SK-N-SH treated with all-trans-retinoic acid at 6 μM for 48 hours (cell line): ENCODE results near the gene STXBP3.
A peak's percentile ranks its signal among the peaks of the same experiment; 100 is the strongest.

ENCODE experiments used
- ATAC-seq: fragments of 200-7000 bp; cut with Tn5 transposase; 3 replicates; pipeline ENCODE4 v1.9.1; 2020; ENCODE audit warnings: mild to moderate bottlenecking, moderate library complexity
- ARNTL ChIP-seq: fragments of 450-650 bp; formaldehyde crosslinking; IDR thresholded peaks from 2 replicates; pipeline ENCODE4 v1.5.0; 2020; ENCODE audit warnings: low read depth, mild to moderate bottlenecking, moderate library complexity, borderline replicate concordance
- BACH2 ChIP-seq: fragments of 250-450 bp; sonication (Bioruptor Pico); IDR thresholded peaks from 2 replicates; pipeline ENCODE4 v1.9.0; 2021; ENCODE audit warnings: mild to moderate bottlenecking, borderline replicate concordance
- CSDC2 ChIP-seq: fragments of 250-450 bp; sonication (Bioruptor Pico); IDR thresholded peaks from 2 replicates; pipeline ENCODE4 v1.5.0; 2020; ENCODE audit warnings: mild to moderate bottlenecking, moderate library complexity
- ESRRG ChIP-seq: fragments of 250-450 bp; sonication (Bioruptor Pico); IDR thresholded peaks from 2 replicates; pipeline ENCODE4 v1.6.1; 2021; ENCODE audit warnings: mild to moderate bottlenecking
- GLIS3 ChIP-seq: fragments of 250-450 bp; sonication (Bioruptor Pico); IDR thresholded peaks from 2 replicates; pipeline ENCODE4 v1.5.0; 2020; ENCODE audit warnings: mild to moderate bottlenecking, moderate library complexity
- ISL1 ChIP-seq: fragments of 250-450 bp; sonication (Bioruptor Pico); IDR thresholded peaks from 2 replicates; pipeline ENCODE4 v2.1.2; 2022; ENCODE audit warnings: mild to moderate bottlenecking, moderate library complexity
- OSR1 ChIP-seq: fragments of 250-450 bp; sonication (Bioruptor Pico); IDR thresholded peaks from 2 replicates; pipeline ENCODE4 v1.8.0; 2022; ENCODE audit warnings: moderate library complexity, mild to moderate bottlenecking, inconsistent platforms
- PPARA ChIP-seq: fragments of 250-450 bp; sonication (Bioruptor Pico); IDR thresholded peaks from 2 replicates; pipeline ENCODE4 v1.5.0; 2020; ENCODE audit warnings: mild to moderate bottlenecking, borderline replicate concordance
- SNAI2 ChIP-seq: fragments of 250-450 bp; sonication (Bioruptor Pico); IDR thresholded peaks from 2 replicates; pipeline ENCODE4 v1.5.0; 2020; ENCODE audit warnings: mild to moderate bottlenecking, moderate library complexity
- TCF4 ChIP-seq: fragments of 250-450 bp; sonication (Bioruptor Pico); IDR thresholded peaks from 2 replicates; pipeline ENCODE4 v1.8.0; 2021; ENCODE audit warnings: mild to moderate bottlenecking, moderate library complexity, borderline replicate concordance
- ZC3H10 ChIP-seq: fragments of 250-450 bp; sonication (Bioruptor Pico); IDR thresholded peaks from 2 replicates; pipeline ENCODE4 v1.5.1; 2021; ENCODE audit warnings: mild to moderate bottlenecking, moderate library complexity
- ZFP3 ChIP-seq: fragments of 250-450 bp; sonication (Bioruptor Pico); IDR thresholded peaks from 2 replicates; pipeline ENCODE4 v1.5.0; 2020; ENCODE audit warnings: mild to moderate bottlenecking, moderate library complexity
- ZFP30 ChIP-seq: fragments of 450-650 bp; formaldehyde crosslinking; IDR thresholded peaks from 2 replicates; pipeline ENCODE4 v1.5.0; 2022; ENCODE audit warnings: mild to moderate bottlenecking, moderate library complexity
- ZNF565 ChIP-seq: fragments of 450-650 bp; formaldehyde crosslinking; conservative IDR thresholded peaks from 2 replicates; pipeline ENCODE4 v1.5.0; 2020; ENCODE audit warnings: low read depth, mild to moderate bottlenecking, moderate library complexity
- ZNF70 ChIP-seq: fragments of 450-650 bp; formaldehyde crosslinking; IDR thresholded peaks from 2 replicates; pipeline ENCODE4 v1.5.0; 2020; ENCODE audit warnings: mild to moderate bottlenecking, moderate library complexity
- ZNF8 ChIP-seq: fragments of 450-650 bp; formaldehyde crosslinking; IDR thresholded peaks from 2 replicates; pipeline ENCODE4 v1.5.0; 2020; ENCODE audit warnings: mild to moderate bottlenecking, moderate library complexity
- TF ChIP-seq, protein P1 (sequence below): fragments of 250-450 bp; sonication (Bioruptor Pico); IDR thresholded peaks from 2 replicates; pipeline ENCODE4 v1.5.0; 2020; ENCODE audit warnings: mild to moderate bottlenecking, moderate library complexity
- TF ChIP-seq, protein P2 (sequence below): fragments of 250-450 bp; sonication (Bioruptor Pico); IDR thresholded peaks from 2 replicates; pipeline ENCODE4 v1.8.0; 2021; ENCODE audit warnings: low read depth, mild to moderate bottlenecking, moderate library complexity, borderline replicate concordance
- TF ChIP-seq, protein P3 (sequence below): fragments of 250-450 bp; sonication (Bioruptor Pico); IDR thresholded peaks from 2 replicates; pipeline ENCODE4 v1.8.0; 2020; ENCODE audit warnings: mild to moderate bottlenecking, moderate library complexity, borderline replicate concordance
- TF ChIP-seq, protein P4 (sequence below): fragments of 250-450 bp; sonication (Bioruptor Pico); IDR thresholded peaks from 2 replicates; pipeline ENCODE4 v1.5.1; 2021; ENCODE audit warnings: mild to moderate bottlenecking, moderate library complexity

STXBP3 gene

DNA sequence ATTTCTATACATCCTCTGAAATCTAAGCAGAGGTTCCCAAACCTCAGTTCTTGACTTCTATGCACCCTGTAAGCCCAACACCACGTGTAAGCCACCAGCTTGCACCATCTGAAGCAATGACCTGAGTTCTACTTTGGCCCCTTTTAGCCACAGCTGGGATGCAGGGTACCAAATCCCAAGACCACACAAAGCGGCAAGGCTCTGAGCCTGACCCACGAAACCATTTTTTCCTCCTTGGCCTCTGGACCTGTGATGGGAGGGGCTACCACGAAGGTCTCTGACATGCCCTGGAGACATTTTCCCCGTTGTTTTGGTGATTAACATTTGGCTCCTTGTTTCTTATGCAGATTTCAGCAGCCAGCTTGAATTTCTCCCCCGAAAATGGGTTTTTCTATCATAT is 38.8 kb downstream of the STXBP3 start:
- TF ChIP-seq ZC3H10 (no peak), ZNF70 (CRISPR knock-in tag) (no peak), GLIS3 (CRISPR knock-in tag) (no peak), ARNTL (CRISPR knock-in tag) (no peak), CSDC2 (no peak)
- TF ChIP-seq, protein P1, sequence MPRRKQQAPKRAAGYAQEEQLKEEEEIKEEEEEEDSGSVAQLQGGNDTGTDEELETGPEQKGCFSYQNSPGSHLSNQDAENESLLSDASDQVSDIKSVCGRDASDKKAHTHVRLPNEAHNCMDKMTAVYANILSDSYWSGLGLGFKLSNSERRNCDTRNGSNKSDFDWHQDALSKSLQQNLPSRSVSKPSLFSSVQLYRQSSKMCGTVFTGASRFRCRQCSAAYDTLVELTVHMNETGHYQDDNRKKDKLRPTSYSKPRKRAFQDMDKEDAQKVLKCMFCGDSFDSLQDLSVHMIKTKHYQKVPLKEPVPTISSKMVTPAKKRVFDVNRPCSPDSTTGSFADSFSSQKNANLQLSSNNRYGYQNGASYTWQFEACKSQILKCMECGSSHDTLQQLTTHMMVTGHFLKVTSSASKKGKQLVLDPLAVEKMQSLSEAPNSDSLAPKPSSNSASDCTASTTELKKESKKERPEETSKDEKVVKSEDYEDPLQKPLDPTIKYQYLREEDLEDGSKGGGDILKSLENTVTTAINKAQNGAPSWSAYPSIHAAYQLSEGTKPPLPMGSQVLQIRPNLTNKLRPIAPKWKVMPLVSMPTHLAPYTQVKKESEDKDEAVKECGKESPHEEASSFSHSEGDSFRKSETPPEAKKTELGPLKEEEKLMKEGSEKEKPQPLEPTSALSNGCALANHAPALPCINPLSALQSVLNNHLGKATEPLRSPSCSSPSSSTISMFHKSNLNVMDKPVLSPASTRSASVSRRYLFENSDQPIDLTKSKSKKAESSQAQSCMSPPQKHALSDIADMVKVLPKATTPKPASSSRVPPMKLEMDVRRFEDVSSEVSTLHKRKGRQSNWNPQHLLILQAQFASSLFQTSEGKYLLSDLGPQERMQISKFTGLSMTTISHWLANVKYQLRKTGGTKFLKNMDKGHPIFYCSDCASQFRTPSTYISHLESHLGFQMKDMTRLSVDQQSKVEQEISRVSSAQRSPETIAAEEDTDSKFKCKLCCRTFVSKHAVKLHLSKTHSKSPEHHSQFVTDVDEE: no peak
- TF ChIP-seq, all 23 proteins: peak for 0
- ATAC-seq: no peak

DNA sequence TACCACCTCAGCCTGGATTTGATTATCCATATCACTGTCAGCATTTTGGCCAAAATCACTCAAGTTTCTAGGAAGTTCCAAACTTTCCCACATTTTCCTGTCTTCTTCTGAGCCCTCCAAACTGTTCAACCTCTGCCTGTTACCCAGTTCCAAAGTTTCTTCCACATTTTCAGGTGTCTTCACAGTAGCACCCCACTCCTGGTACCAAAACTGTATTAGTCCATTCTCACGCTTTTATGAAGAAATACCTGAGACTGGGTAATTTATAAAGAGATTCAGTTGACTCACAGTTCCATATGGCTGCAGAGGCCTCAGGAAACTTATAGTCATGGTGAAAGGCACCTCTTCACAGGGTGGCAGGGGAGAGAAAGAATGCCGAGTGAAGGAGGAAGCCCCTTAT is 39.4 kb downstream of the STXBP3 start:
- no peak for ATAC-seq
- TF ChIP-seq TCF4 (CRISPR knock-in tag) (no peak), ESRRG (CRISPR knock-in tag) (no peak), ZFP3 (CRISPR knock-in tag) (no peak), ZNF8 (CRISPR knock-in tag) (no peak), OSR1 (no peak), ISL1 (no peak), ZFP30 (no peak), BACH2 (CRISPR knock-in tag) (no peak), ZNF70 (CRISPR knock-in tag) (no peak), ARNTL (CRISPR knock-in tag) (no peak), GLIS3 (CRISPR knock-in tag) (no peak), PPARA (no peak), ZNF565 (CRISPR knock-in tag) (no peak), ZC3H10 (no peak), SNAI2 (CRISPR knock-in tag) (no peak), CSDC2 (no peak)
- TF ChIP-seq, protein P2, sequence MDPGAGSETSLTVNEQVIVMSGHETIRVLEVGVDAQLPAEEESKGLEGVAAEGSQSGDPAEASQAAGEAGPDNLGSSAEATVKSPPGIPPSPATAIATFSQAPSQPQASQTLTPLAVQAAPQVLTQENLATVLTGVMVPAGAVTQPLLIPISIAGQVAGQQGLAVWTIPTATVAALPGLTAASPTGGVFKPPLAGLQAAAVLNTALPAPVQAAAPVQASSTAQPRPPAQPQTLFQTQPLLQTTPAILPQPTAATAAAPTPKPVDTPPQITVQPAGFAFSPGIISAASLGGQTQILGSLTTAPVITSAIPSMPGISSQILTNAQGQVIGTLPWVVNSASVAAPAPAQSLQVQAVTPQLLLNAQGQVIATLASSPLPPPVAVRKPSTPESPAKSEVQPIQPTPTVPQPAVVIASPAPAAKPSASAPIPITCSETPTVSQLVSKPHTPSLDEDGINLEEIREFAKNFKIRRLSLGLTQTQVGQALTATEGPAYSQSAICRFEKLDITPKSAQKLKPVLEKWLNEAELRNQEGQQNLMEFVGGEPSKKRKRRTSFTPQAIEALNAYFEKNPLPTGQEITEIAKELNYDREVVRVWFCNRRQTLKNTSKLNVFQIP (CRISPR knock-in tag): no peak
- TF ChIP-seq, protein P3, sequence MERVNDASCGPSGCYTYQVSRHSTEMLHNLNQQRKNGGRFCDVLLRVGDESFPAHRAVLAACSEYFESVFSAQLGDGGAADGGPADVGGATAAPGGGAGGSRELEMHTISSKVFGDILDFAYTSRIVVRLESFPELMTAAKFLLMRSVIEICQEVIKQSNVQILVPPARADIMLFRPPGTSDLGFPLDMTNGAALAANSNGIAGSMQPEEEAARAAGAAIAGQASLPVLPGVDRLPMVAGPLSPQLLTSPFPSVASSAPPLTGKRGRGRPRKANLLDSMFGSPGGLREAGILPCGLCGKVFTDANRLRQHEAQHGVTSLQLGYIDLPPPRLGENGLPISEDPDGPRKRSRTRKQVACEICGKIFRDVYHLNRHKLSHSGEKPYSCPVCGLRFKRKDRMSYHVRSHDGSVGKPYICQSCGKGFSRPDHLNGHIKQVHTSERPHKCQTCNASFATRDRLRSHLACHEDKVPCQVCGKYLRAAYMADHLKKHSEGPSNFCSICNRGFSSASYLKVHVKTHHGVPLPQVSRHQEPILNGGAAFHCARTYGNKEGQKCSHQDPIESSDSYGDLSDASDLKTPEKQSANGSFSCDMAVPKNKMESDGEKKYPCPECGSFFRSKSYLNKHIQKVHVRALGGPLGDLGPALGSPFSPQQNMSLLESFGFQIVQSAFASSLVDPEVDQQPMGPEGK (CRISPR knock-in tag): no peak
- TF ChIP-seq, protein P1: no peak
- TF ChIP-seq, protein P4, sequence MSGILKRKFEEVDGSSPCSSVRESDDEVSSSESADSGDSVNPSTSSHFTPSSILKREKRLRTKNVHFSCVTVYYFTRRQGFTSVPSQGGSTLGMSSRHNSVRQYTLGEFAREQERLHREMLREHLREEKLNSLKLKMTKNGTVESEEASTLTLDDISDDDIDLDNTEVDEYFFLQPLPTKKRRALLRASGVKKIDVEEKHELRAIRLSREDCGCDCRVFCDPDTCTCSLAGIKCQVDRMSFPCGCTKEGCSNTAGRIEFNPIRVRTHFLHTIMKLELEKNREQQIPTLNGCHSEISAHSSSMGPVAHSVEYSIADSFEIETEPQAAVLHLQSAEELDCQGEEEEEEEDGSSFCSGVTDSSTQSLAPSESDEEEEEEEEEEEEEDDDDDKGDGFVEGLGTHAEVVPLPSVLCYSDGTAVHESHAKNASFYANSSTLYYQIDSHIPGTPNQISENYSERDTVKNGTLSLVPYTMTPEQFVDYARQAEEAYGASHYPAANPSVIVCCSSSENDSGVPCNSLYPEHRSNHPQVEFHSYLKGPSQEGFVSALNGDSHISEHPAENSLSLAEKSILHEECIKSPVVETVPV (CRISPR knock-in tag): no peak
- TF ChIP-seq, all 23 proteins: peak for 0

DNA sequence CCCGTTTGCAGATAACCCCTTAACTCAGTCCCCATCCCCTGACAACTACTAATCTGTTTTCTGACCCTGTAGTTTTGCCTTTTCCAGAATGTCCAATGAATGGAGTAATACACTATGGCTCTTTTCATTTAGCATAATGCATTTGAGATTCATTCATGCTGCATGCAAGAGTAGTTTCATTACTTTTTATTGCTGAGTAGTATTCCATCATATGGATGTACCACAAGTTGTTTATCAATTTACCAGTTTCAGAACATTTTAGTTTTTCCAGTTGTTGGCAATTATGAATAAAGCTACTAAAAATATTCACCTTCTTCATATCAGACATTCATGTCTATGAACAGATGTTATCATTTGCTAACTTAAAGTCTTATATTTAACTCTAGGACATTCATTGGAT is 45.3 kb downstream of the STXBP3 start:
- ATAC-seq: no peak
- TF ChIP-seq ZNF8 (CRISPR knock-in tag) (peak; percentile 95), ISL1 (no peak)
